GM12878 (cell line): ENCODE data around the gene STMP1. TPM values are rescaled to one million over a fixed set of nuclear protein-coding genes. Genes with fewer than 3 reads are reported as not detected.

Experiments used
- ATAC-seq: fragments of 200-7000 bp; cut with Tn5 transposase; 3 replicates; pipeline ENCODE4 v1.9.1; 2020; ENCODE audit warnings: mild to moderate bottlenecking, moderate library complexity
- Bru-seq: library from RNA; stranded (reverse); fragments of 400-500 nt; gene quantifications from one replicate; lab custom pipeline; 2021; lab: Mats Ljungman, UMichigan
- BruChase-seq, 2 experiments: library from RNA; stranded (reverse); fragments of 400-500 nt; gene quantifications; one replicate each; lab custom pipeline; 2021; lab: Mats Ljungman, UMichigan
- BruUV-seq: library from RNA; stranded (reverse); fragments of 400-500 nt; replicated peaks from 2 replicates; lab custom pipeline; 2021; lab: Mats Ljungman, UMichigan
- CTCF ChIA-PET: fragments of 300-600 bp; sonication (Branson Sonifier 250); formaldehyde crosslinking; extraction: SDS; loops from one replicate; lab custom pipeline; 2021; ENCODE audit warnings: inconsistent platforms; lab: Yijun Ruan, JAX
- POLR2A ChIA-PET: fragments of 350-600 bp; formaldehyde crosslinking; extraction: SDS; loops from one replicate; lab custom pipeline; 2021; ENCODE audit warnings: inconsistent platforms; lab: Charles Lee
- RAD21 ChIA-PET: fragments of 300-600 bp; sonication (Branson Sonifier 250); formaldehyde crosslinking; loops from one replicate; lab custom pipeline; 2023; ENCODE audit warnings: antibody characterized with exemption; ENCODE audit not compliant: unreplicated experiment; lab: Charles Lee
- SMC1A ChIA-PET: fragments of 300-600 bp; sonication (Branson Sonifier 250); formaldehyde crosslinking; loops from one replicate; lab custom pipeline; 2023; ENCODE audit not compliant: unreplicated experiment, uncharacterized antibody; lab: Charles Lee
- DNase-seq: peaks from one replicate; pipeline ENCODE4 v3.0.0-alpha.2; 2011; ENCODE audit warnings: low read depth, low spot score
- FAIRE-seq: peaks from 3 replicates; lab custom pipeline; 2011; peaks lifted over from hg19 to GRCh38; lab: Jason Lieb, UNC
- H2AFZ ChIP-seq: 2 replicates; pipeline ENCODE4 v1.6.0; 2011; ENCODE audit warnings: low read depth, low read length, control low read depth; ENCODE audit not compliant: control insufficient read depth
- H3K27ac ChIP-seq: 2 replicates; pipeline ENCODE4 v1.5.1; 2011; ENCODE audit warnings: control low read depth; ENCODE audit not compliant: control insufficient read depth, insufficient read depth
- H3K27me3 ChIP-seq, 2 experiments: replicated peaks in 1 of 2; 2 replicates each; pipeline versions ENCODE4 v1.6.0 to v1.6.1; 2011; ENCODE audit warnings: low read length in 1 of 2; ENCODE audit not compliant: control insufficient read depth in 2 of 2, insufficient read depth in 2 of 2
- H3K36me3 ChIP-seq, 2 experiments: 2 replicates each; pipeline ENCODE4 v1.5.1; 2011; ENCODE audit warnings: low read length in 1 of 2; ENCODE audit not compliant: control insufficient read depth in 2 of 2, insufficient read depth in 2 of 2
- H3K4me1 ChIP-seq: 2 replicates; pipeline ENCODE4 v1.6.1; 2011; ENCODE audit warnings: mild to moderate bottlenecking, low read length, moderate library complexity, mixed read lengths; ENCODE audit not compliant: control insufficient read depth, insufficient read depth
- H3K4me2 ChIP-seq: 2 replicates; pipeline ENCODE4 v1.6.0; 2011; ENCODE audit warnings: control low read depth; ENCODE audit not compliant: control insufficient read depth, insufficient read depth
- H3K4me3 ChIP-seq: fragments of 200-600 bp; sonication (generic); 2 replicates; pipeline ENCODE4 v1.5.1; 2016
- H3K79me2 ChIP-seq: 2 replicates; pipeline ENCODE4 v1.6.0; 2011; ENCODE audit warnings: low read length; ENCODE audit not compliant: control insufficient read depth, insufficient read depth
- H3K9ac ChIP-seq: 2 replicates; pipeline ENCODE4 v1.8.0; 2011; ENCODE audit warnings: low read length, control low read depth, mixed read lengths; ENCODE audit not compliant: control insufficient read depth, insufficient read depth
- H3K9me3 ChIP-seq: replicated peaks from 3 replicates; pipeline ENCODE4 v1.5.1; 2011; ENCODE audit warnings: mild to moderate bottlenecking, low read length; ENCODE audit not compliant: control insufficient read depth, insufficient read depth
- H4K20me1 ChIP-seq: 2 replicates; pipeline ENCODE4 v1.6.0; 2011; ENCODE audit not compliant: control insufficient read depth, insufficient read depth
- CREM ChIP-seq: IDR thresholded peaks from 2 replicates; pipeline ENCODE4 v1.6.1; 2014; ENCODE audit warnings: antibody characterized with exemption, low read depth
- ELK1 ChIP-seq: IDR thresholded peaks from 2 replicates; pipeline ENCODE4 v1.6.1; 2012; ENCODE audit warnings: low read depth, low read length, improper control_type of control experiment
- ESRRA ChIP-seq: IDR thresholded peaks from 2 replicates; pipeline ENCODE4 v1.6.1; 2012; ENCODE audit warnings: mild to moderate bottlenecking, low read length, improper control_type of control experiment
- NBN ChIP-seq: fragments of 450-650 bp; IDR thresholded peaks from 2 replicates; pipeline ENCODE4 v1.6.1; 2016
- POLR2AphosphoS5 ChIP-seq: IDR thresholded peaks from 2 replicates; pipeline ENCODE4 v1.6.1; 2011; ENCODE audit warnings: mild to moderate bottlenecking, low read length, inconsistent platforms
- RELB ChIP-seq: fragments of 450-650 bp; IDR thresholded peaks from 2 replicates; pipeline ENCODE4 v1.6.1; 2017; ENCODE audit warnings: low read depth, mild to moderate bottlenecking, moderate library complexity
- TAF1 ChIP-seq: IDR thresholded peaks from 2 replicates; pipeline ENCODE4 v1.6.1; 2011; ENCODE audit warnings: mild to moderate bottlenecking, low read depth, low read length, borderline replicate concordance
- ZNF592 ChIP-seq: fragments of 450-650 bp; IDR thresholded peaks from 2 replicates; pipeline ENCODE4 v1.6.1; 2017; ENCODE audit warnings: mild to moderate bottlenecking, moderate library complexity
- WGBS: methylation state at CpG from one replicate; pipeline ENCODE4 v1.1.6; 2016; ENCODE audit warnings: low lambda C conversion rate; ENCODE audit not compliant: insufficient replicate concordance, insufficient coverage; ENCODE audit errors: missing lambda C conversion rate; 5-methylcytosine and 5-hydroxymethylcytosine counted together
- in situ Hi-C: fragments of 300-500 bp; cut with MboI; formaldehyde crosslinking; loops from 9 replicates; pipeline ENCODE4 v1.14.3; 2018; ENCODE audit warnings: mixed read lengths
- intact Hi-C: fragments of 100-400 bp; cut with micrococcal nuclease; formaldehyde crosslinking; loops from one replicate; pipeline ENCODE4 v1.14.2; 2022; ENCODE audit not compliant: unreplicated experiment
- long read RNA-seq, 2 experiments: library from polyadenylated mRNA; unstranded; transcript quantifications; one replicate each; pipeline ENCODE4 v2.0.0, GENCODE V29; 2019 to 2020
- polyA minus RNA-seq, 3 experiments: library from RNA; depleted of rRNA, polyadenylated mRNA; stranded (reverse); fragments of >200 nt; gene quantifications; 2 replicates each; pipeline ENCODE4 v1.2.3, GENCODE V29; 2011
- polyA plus RNA-seq, 11 experiments: library from polyadenylated mRNA; depleted of rRNA in 4 of 11; unstranded in 6 of 11; stranded (reverse) in 5 of 11; fragments of >200 nt; fragmentation: Nextera tagmentation in 4 of 11; fragmentation: Illumina TruSeq in 1 of 11; extraction: Ambion mirVana in 4 of 11; extraction: Trizol in 1 of 11; gene quantifications; 1 replicate in 1 of 11; 2 replicates in 10 of 11; pipeline versions ENCODE4 v1.2.1 to v1.2.3, GENCODE V29; 2011 to 2016; ENCODE audit warnings: inconsistent platforms in 2 of 11, missing spikeins in 2 of 11, low read depth in 1 of 11
- total RNA-seq, 4 experiments: library from RNA; depleted of rRNA in 3 of 4; stranded (reverse); fragments of >200 nt in 3 of 4; fragmentation: Illumina TruSeq in 1 of 4; extraction: Trizol in 1 of 4; gene quantifications; 2 replicates each; pipeline versions ENCODE4 v1.2.1 to v1.2.3, GENCODE V29; 2013 to 2021
- TF ChIP-seq, protein P1 (sequence below): IDR thresholded peaks from 2 replicates; pipeline ENCODE4 v1.6.1; 2012; ENCODE audit warnings: low read depth, low read length, improper control_type of control experiment

Gene STMP1
- total RNA-seq (2013; cell fraction: nucleolus; rRNA removed): 25.6 and 29.1 TPM in 2 replicates
- total RNA-seq (2014; rRNA removed) (8.0 and 9.3 TPM in 2 replicates), total RNA-seq (2014; rRNA removed; fragmentation: Illumina TruSeq; extraction: Trizol) (15.4 and 18.2 TPM in 2 replicates), total RNA-seq (2021) (21.7 and 23.7 TPM in 2 replicates), polyA plus RNA-seq (2011; rRNA removed) (23.8 and 33.3 TPM in 2 replicates), polyA plus RNA-seq (2014; fragmentation: Illumina TruSeq; extraction: Trizol) (25.7 and 34.3 TPM in 2 replicates), polyA plus RNA-seq (2014; fragmentation: Nextera tagmentation; extraction: Ambion mirVana) (10 to 100 TPM; 63.3 to 79.9 TPM), polyA plus RNA-seq (2014; rRNA removed) (12.0 and 15.7 TPM in 2 replicates), polyA plus RNA-seq (2016; fragmentation: Nextera tagmentation; extraction: Ambion mirVana) (10 to 100 TPM; 62.1 to 62.6 TPM), polyA minus RNA-seq (2011; rRNA and poly(A)+ RNA removed) (9.8 and 11.2 TPM in 2 replicates), Bru-seq, nascent RNA (percentile 76 among the genes with signal in this experiment), BruChase-seq, experiment 1, labeled RNA remaining after a 6-hour chase (percentile 78 among the genes with signal in this experiment), BruChase-seq, experiment 2, labeled RNA remaining after a 2-hour chase (percentile 69 among the genes with signal in this experiment)
- 17.8 TPM for polyA plus RNA-seq (2011; ENCODE audit: low read depth)
- 9.0 and 14.7 TPM in 2 replicates for polyA plus RNA-seq (2011; cell fraction: cytosol; rRNA removed)
- 6.0 and 6.6 TPM in 2 replicates for polyA plus RNA-seq (2011; cell fraction: nucleus; rRNA removed)
- polyA plus RNA-seq (2012): 22.1 and 23.0 TPM in 2 replicates
- 4.7 and 6.0 TPM in 2 replicates for polyA minus RNA-seq (2011; cell fraction: cytosol; rRNA and poly(A)+ RNA removed)
- 7.9 and 15.0 TPM in 2 replicates for polyA minus RNA-seq (2011; cell fraction: nucleus; rRNA and poly(A)+ RNA removed)
- long read RNA-seq, experiment 1, transcript STMP1-202 (3 exons, 2,450 nt): major isoform, 34 of 36 reads
- long read RNA-seq, experiment 1, partial matches to known transcripts: 0 of 36 reads
- long read RNA-seq, experiment 1, other reads (novel, unspliced or antisense): 2 of 36 reads
- long read RNA-seq, experiment 2, transcript STMP1-202 (3 exons, 2,450 nt): major isoform, 158 of 170 reads
- long read RNA-seq, experiment 2, partial matches to known transcripts: 8 of 170 reads
- long read RNA-seq, experiment 2, other reads (novel, unspliced or antisense): 4 of 170 reads

DNA sequence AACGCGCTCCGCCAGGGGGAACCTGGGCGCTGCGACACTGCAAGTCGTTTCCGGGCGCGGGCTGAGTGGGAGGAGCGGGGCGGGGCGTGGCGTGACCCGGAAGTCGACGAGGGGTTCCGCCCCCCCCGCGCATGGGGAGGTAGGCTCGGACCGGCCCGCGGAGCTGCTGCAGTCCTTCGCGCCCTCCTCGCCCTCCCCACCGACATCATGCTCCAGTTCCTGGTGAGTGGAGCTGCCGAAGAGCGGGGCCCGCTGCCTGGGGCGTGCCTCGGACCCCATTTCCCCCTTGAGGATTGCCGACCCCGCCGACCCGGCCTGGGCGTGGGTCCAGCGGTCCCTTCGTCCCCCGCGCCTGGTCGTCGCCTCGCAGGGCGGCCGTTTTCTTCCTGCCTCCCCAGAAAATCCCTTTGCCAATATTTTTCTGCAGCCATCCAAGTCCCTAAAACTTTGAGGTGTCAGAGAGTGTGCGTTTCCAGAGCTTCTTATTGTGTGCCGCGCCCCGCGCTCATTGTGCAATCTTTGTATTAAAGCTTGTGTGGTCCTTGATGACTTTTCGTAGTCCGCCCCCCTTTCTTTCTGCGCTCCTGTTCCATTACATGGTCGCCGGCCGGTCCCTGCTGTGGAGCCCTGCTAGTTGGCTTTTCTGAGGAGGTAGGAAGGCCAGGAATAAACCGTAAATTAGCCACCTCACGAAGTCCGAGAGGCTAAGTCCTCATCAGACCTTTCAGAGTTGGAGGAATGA lies at the start of gene STMP1:
Gene STMP1 (plus strand): TSS at position 142 of the 742 bp plus-strand sequence.
- ATAC-seq (peak; percentile 93), DNase-seq (peak; percentile 66), FAIRE-seq (peak; percentile 84)
- Histone ChIP-seq H3K4me3 (peak within 1 kb of the TSS; percentile 100), H3K4me1 (peaks cover 2% of the 10 kb centered on the region; the same call in 1 of the 2 replicates), H3K79me2 (peaks cover 21% of the 10 kb centered on the region), H3K9me3 (no peaks in the 10 kb centered on the region), H3K27me3 (no peaks in the 10 kb centered on the region), H4K20me1 (no peaks in the 10 kb centered on the region), H3K9ac (peak within 1 kb of the TSS; percentile 92), H3K36me3 (no peaks in the 10 kb centered on the region; a peak in 1 of 4 replicates), H3K4me2 (peak within 1 kb of the TSS; percentile 94), H2AFZ (peak within 1 kb of the TSS; percentile 97), H3K27ac (peak within 1 kb of the TSS; percentile 68)
- intact Hi-C loops (loop anchor here (5.0 to 10.0 kb wide), 2 partner anchors 150 to 312 kb away; partner anchors contain the start of genes CNOT4 and MTPN), in situ Hi-C loops (loop anchor here (10.0 kb wide), 1 partner anchor 312 kb away; the partner anchor contains the start of gene MTPN)
- no TSS peak for BruUV-seq
- ChIA-PET POLR2A (interaction anchor here (0.6 to 3.6 kb wide), 4 partner anchors 9 to 320 kb away, joined by 3 to 17 read pairs (median 4); no protein-coding TSS in a partner anchor), CTCF (interaction anchor here (0.7 to 10.3 kb wide), 9 partner anchors 11 to 1709 kb away, joined by 3 to 89 read pairs (median 3); no protein-coding TSS in a partner anchor), RAD21 (interaction anchor here (0.7 to 1.3 kb wide), 5 partner anchors 8 to 382 kb away, joined by 3 to 7 read pairs (median 3); no protein-coding TSS in a partner anchor), SMC1A (interaction anchor here (3.5 kb wide), 1 partner anchor 10 kb away, joined by 21 read pairs; no protein-coding TSS in a partner anchor)
- WGBS: under 1% methylated on average over 48 of the region's 60 CpGs
- TF ChIP-seq ELK1 (peak; percentile 75), ZNF592 (peak; percentile 67; the same call in 1 of the 2 replicates), RELB (peak; percentile 25; the same call in 1 of the 2 replicates), POLR2AphosphoS5 (peak; percentile 84), ESRRA (no peak; the same call in 1 of the 2 replicates), CREM (peak; percentile 72; the same call in 1 of the 2 replicates), NBN (no peak), TAF1 (peak; percentile 84; the same call in 1 of the 2 replicates)
- TF ChIP-seq, protein P1, sequence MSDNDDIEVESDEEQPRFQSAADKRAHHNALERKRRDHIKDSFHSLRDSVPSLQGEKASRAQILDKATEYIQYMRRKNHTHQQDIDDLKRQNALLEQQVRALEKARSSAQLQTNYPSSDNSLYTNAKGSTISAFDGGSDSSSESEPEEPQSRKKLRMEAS: peak; percentile 31; the same call in 1 of the 2 replicates
